Activated naive CD8-positive, alpha-beta T cell treated with anti-CD3 and anti-CD28 coated beads, Interleukin-2, amount 10 ng/mL, durations not matched to agents 7 days and 5 days (primary cell): ENCODE measurements around the gene MYH7B. TPM values are rescaled to one million over a fixed set of nuclear protein-coding genes. Genes with fewer than 3 reads are reported as not detected.

Experiments used
- ATAC-seq: fragments of 150-1000 bp; cut with Tn5 transposase; one replicate; pipeline ENCODE4 v1.10.0; 2021; ENCODE audit warnings: low read depth, moderate library complexity
- POLR2A ChIA-PET: fragments of 350-600 bp; sonication (Branson Sonifier 250); formaldehyde crosslinking; loops from one replicate; lab custom pipeline; 2021; ENCODE audit warnings: antibody characterized with exemption; lab: Charles Lee
- DNase-seq: peaks from one replicate; pipeline ENCODE4 v3.0.0; 2021
- H3K27ac Mint-ChIP-seq: one replicate; pipeline ENCODE4 v1.8.0; 2022; ENCODE audit warnings: mild to moderate bottlenecking, mixed read lengths
- H3K27me3 Mint-ChIP-seq: one replicate; pipeline ENCODE4 v1.8.0; 2022; ENCODE audit warnings: mild to moderate bottlenecking, moderate library complexity, mixed read lengths
- H3K36me3 Mint-ChIP-seq: one replicate; pipeline ENCODE4 v1.8.0; 2021; ENCODE audit warnings: mild to moderate bottlenecking, mixed read lengths
- H3K4me1 Mint-ChIP-seq: one replicate; pipeline ENCODE4 v1.8.0; 2021; ENCODE audit warnings: mixed read lengths
- H3K4me3 Mint-ChIP-seq: one replicate; pipeline ENCODE4 v1.8.0; 2022; ENCODE audit warnings: mild to moderate bottlenecking, moderate library complexity, mixed read lengths
- H3K9me3 Mint-ChIP-seq: one replicate; pipeline ENCODE4 v1.8.0; 2021; ENCODE audit warnings: mixed read lengths
- total RNA-seq, 2 experiments: library from RNA; stranded (reverse); gene quantifications; one replicate each; pipeline ENCODE4 v1.2.3, GENCODE V29; 2021

The MYH7B gene
- total RNA-seq, 2 experiments from 2014 or later, result 0.20 to 0.55 TPM

DNA sequence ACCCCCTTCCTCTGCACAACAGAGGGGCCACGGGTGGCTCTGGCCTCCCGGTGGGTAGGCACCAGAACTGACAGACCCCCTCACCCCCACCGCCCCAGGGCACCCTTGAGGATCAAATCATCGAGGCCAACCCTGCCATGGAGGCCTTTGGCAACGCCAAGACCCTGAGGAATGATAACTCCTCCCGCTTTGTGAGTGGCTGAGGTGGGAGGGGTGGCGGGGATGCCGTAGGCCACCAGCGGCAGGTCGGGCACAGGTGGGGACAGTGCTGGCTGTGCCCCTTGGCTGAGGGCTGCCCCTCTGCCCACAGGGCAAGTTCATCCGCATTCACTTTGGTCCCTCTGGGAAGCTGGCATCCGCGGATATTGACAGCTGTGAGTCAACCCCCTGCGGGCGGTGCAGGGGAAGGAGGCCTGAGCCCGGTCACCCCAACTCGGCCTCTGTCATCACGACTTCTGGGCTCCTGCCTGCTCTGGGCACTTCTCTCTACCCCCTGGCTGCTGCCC is 29.1 kb downstream of the MYH7B start:
- no peaks in the 10 kb centered on the region for H3K36me3 Mint-ChIP-seq
- peaks cover 2% of the 10 kb centered on the region for H3K4me1 Mint-ChIP-seq
- no peak overlapping the region for H3K4me3 Mint-ChIP-seq
- DNase-seq (no peak), ATAC-seq (no peak)
- peaks cover 9% of the 10 kb centered on the region for H3K27me3 Mint-ChIP-seq
- no peak overlapping the region for H3K27ac Mint-ChIP-seq
- POLR2A ChIA-PET, result interaction anchor here (1.5 kb wide), 1 partner anchor 109 kb away, joined by 4 read pairs; the partner anchor contains the start of gene ACSS2
- no peaks in the 10 kb centered on the region for H3K9me3 Mint-ChIP-seq

DNA sequence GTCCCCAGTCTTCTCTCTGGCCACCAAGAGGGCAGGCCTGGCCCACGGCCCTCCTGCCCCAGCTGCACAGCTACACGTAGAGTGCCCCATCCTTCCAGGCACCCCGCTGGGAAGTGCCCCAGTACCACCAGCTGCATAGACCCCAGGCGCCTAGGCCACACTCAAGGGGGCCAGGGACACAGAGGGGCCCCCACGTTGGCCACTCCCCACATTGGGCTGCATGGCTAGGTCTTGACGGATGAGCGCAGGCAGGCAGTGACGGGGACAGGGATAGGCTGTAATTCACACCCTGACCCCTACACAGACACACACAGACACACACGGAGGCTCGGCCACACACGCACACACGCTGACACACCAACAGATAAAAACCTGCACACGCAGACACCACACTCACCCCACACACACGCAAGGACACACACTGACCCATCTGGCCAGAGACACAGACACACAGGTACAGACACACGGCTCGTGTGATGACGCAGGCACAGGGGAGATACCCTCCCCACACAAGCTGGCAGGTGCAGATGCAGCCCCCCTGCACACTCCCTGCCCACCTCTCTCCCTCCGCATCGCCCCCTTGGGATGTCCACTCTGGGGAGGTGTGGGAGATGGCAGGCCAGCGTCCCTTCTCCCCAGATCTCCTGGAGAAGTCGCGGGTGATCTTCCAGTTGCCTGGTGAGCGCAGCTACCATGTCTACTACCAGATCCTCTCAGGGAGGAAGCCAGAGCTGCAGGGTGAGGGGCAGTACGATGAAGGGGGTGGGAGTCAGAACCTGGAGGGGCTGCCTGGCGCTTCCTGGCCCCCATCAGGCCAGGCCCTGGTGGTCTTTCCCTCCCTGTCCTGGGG is 30.0 kb downstream of the MYH7B start:
- H3K36me3 Mint-ChIP-seq, result no peaks in the 10 kb centered on the region
- no peak for DNase-seq
- ATAC-seq, result no peak
- H3K27me3 Mint-ChIP-seq, result peaks cover 9% of the 10 kb centered on the region
- no peak overlapping the region for H3K4me3 Mint-ChIP-seq
- POLR2A ChIA-PET, result interaction anchor here (0.6 to 1.5 kb wide), 2 partner anchors 110 to 1850 kb away, joined by 4 to 7 read pairs; partner anchors contain the start of gene ACSS2
- no peaks in the 10 kb centered on the region for H3K9me3 Mint-ChIP-seq
- H3K4me1 Mint-ChIP-seq, result peaks cover 2% of the 10 kb centered on the region
- H3K27ac Mint-ChIP-seq, result no peak overlapping the region

DNA sequence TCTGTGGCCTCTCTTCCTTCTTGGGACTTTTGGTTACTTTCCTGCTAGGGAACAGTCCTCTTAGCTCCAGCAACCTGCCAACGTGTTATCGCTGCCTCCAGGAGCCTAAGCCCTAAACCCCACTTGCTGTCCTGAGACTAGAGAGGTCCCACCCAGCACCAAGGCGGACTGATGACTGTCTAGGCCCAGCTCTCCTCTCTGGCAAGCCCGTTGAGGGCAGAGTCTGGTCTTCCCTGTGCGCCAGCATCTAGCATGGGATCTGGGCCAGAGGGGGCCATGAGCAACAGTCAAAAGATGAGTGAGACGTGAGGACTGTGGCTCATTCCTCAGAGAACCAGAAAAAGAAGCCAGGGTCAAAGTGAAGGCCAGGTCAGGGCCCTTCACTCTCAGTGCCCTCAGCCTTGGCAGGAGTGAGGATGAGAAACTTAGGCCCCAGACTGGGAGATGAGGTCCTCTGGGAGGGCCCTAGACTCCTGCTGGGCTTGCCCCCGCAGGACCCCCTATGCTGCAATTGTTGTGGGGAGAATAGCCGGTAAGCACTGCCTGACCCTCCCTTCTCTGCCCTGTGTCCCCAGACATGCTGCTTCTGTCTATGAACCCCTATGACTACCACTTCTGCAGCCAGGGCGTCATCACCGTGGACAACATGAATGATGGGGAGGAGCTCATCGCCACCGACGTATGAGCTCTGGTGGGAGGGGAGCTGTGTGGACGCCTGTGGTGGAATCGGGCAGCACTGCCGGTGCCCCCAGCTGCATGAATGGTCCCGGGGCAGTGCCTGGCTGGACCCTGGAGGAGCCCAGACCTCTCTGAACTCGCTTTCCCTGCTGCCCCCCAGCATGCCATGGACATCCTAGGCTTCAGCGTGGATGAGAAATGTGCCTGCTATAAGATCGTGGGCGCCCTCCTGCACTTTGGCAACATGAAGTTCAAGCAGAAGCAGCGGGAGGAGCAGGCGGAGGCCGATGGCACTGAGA is 30.9 kb downstream of the MYH7B start:
- no peak overlapping the region for H3K4me3 Mint-ChIP-seq
- POLR2A ChIA-PET, result interaction anchor here (1.5 kb wide), 1 partner anchor 111 kb away, joined by 4 read pairs; the partner anchor contains the start of gene ACSS2
- no peaks in the 10 kb centered on the region for H3K36me3 Mint-ChIP-seq
- peaks cover 7% of the 10 kb centered on the region for H3K27me3 Mint-ChIP-seq
- peaks cover 2% of the 10 kb centered on the region for H3K4me1 Mint-ChIP-seq
- no peaks in the 10 kb centered on the region for H3K9me3 Mint-ChIP-seq
- ATAC-seq (no peak), DNase-seq (no peak)
- H3K27ac Mint-ChIP-seq, result no peak overlapping the region

GRCh38 chr20:34987288-34988190 is 31.9 kb downstream of the MYH7B start:
- ATAC-seq (no peak), DNase-seq (no peak)
- Mint-ChIP-seq H3K4me1 (peaks cover 2% of the 10 kb centered on the region), H3K9me3 (no peaks in the 10 kb centered on the region), H3K4me3 (no peak overlapping the region), H3K36me3 (no peaks in the 10 kb centered on the region), H3K27ac (no peak overlapping the region), H3K27me3 (peaks cover 7% of the 10 kb centered on the region)
- POLR2A ChIA-PET, result no interaction called here

DNA sequence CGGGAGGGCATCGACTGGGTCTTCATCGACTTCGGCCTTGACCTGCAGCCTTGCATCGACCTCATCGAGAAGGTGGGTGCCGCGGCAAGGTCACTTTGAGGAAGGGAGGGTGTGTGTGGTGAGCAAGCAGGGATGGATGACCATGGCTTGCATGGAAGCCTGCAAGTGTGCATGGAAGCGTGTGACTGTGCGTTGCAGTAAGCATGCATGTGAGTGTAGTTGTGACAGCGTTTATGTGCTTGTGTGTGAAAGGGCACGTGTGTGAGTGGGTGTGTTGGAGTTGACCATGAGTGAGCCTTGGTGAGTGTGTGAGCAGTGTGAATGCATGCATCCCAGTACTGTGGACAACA is 32.5 kb downstream of the MYH7B start:
- ATAC-seq, result no peak
- no peaks in the 10 kb centered on the region for H3K9me3 Mint-ChIP-seq
- no peak overlapping the region for H3K4me3 Mint-ChIP-seq

GRCh38 chr20:34989118-34989517 is 33.5 kb downstream of the MYH7B start:
- Mint-ChIP-seq H3K36me3 (no peaks in the 10 kb centered on the region), H3K27ac (no peak overlapping the region), H3K27me3 (peaks cover under 1% of the 10 kb centered on the region), H3K9me3 (no peaks in the 10 kb centered on the region), H3K4me3 (no peak overlapping the region), H3K4me1 (peaks cover 2% of the 10 kb centered on the region)
- no peak for DNase-seq
- ATAC-seq, result no peak
- POLR2A ChIA-PET, result interaction anchor here (0.6 kb wide), 1 partner anchor 9 kb away, joined by 3 read pairs; no protein-coding TSS in a partner anchor

More for the DNA sequence above, 32.5 kb downstream of the MYH7B start:
- H3K4me1 Mint-ChIP-seq, result peaks cover 2% of the 10 kb centered on the region
- no peak for DNase-seq
- POLR2A ChIA-PET, result no interaction called here
- no peaks in the 10 kb centered on the region for H3K36me3 Mint-ChIP-seq
- peaks cover 6% of the 10 kb centered on the region for H3K27me3 Mint-ChIP-seq
- no peak overlapping the region for H3K27ac Mint-ChIP-seq

GRCh38 chr20:34989670-34990069 is 34.0 kb downstream of the MYH7B start:
- Mint-ChIP-seq H3K27ac (no peak overlapping the region), H3K36me3 (no peaks in the 10 kb centered on the region), H3K4me1 (peaks cover 2% of the 10 kb centered on the region), H3K27me3 (no peaks in the 10 kb centered on the region), H3K4me3 (no peak overlapping the region), H3K9me3 (no peaks in the 10 kb centered on the region)
- ATAC-seq (no peak), DNase-seq (no peak)
- POLR2A ChIA-PET, result interaction anchor here (0.6 kb wide), 1 partner anchor 9 kb away, joined by 3 read pairs; no protein-coding TSS in a partner anchor

DNA sequence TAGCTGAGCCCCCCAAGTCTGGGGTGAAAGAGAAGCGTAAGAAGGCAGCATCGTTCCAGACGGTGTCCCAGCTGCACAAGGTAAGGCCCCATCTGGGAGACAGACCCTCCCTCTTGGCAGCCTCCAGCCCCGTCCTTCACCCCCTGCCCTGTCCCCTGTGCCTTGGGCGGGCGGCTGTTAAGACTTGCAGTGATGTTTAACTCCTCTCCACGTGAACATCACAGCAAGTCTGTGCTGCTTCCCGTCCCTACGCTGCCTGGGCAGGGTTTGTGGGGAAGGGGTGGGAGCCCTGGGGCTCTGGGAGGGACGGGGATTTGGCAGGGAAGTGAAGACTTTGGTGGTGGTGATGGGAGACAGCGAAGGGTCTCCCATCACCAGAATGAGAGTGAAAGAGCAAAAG is 34.6 kb downstream of the MYH7B start:
- Mint-ChIP-seq H3K27ac (no peak overlapping the region), H3K9me3 (no peaks in the 10 kb centered on the region), H3K36me3 (no peaks in the 10 kb centered on the region), H3K4me3 (no peak overlapping the region), H3K4me1 (no peaks in the 10 kb centered on the region), H3K27me3 (no peaks in the 10 kb centered on the region)
- DNase-seq, result no peak
- ATAC-seq, result no peak
- POLR2A ChIA-PET, result no interaction called here

GRCh38 chr20:34990661-34991214 is 35.1 kb downstream of the MYH7B start:
- DNase-seq (no peak), ATAC-seq (no peak)
- no peaks in the 10 kb centered on the region for H3K4me1 Mint-ChIP-seq
- H3K4me3 Mint-ChIP-seq, result no peak overlapping the region
- POLR2A ChIA-PET, result no interaction called here
- H3K9me3 Mint-ChIP-seq, result no peaks in the 10 kb centered on the region
- H3K27ac Mint-ChIP-seq, result no peak overlapping the region
- no peaks in the 10 kb centered on the region for H3K36me3 Mint-ChIP-seq
- no peaks in the 10 kb centered on the region for H3K27me3 Mint-ChIP-seq

DNA sequence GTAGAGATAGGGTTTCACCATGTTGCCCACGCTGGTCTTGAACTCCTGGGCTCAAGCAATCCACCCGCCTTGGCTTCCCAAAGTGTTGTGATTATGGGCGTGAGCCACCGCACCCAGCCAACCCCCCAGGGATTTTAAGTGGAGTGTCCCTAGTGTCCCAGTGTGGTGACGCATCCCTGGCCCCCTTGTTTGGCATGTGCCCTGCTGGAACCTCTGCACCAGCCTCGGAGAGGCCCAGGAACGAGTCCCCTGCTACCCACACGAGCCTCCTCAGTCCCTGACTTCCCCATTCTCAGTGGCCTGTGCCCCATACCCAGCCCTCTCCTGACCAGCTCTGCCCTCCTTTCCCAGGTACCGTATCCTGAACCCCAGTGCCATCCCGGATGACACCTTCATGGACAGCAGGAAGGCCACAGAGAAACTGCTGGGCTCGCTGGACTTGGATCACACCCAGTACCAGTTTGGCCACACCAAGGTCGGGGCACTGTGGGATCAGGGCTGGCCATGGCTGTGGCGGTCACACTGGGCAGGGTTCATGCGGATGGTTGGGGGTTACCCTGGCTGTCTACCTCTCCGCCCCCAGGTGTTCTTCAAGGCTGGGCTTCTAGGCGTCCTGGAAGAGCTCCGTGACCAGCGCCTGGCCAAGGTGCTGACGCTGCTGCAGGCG is 37.2 kb downstream of the MYH7B start:
- no peaks in the 10 kb centered on the region for H3K27me3 Mint-ChIP-seq
- H3K4me3 Mint-ChIP-seq, result no peak overlapping the region
- DNase-seq (no peak), ATAC-seq (no peak)
- no peak overlapping the region for H3K27ac Mint-ChIP-seq
- H3K9me3 Mint-ChIP-seq, result no peaks in the 10 kb centered on the region
- H3K36me3 Mint-ChIP-seq, result peaks cover 6% of the 10 kb centered on the region
- POLR2A ChIA-PET, result no interaction called here
- peaks cover 3% of the 10 kb centered on the region for H3K4me1 Mint-ChIP-seq

DNA sequence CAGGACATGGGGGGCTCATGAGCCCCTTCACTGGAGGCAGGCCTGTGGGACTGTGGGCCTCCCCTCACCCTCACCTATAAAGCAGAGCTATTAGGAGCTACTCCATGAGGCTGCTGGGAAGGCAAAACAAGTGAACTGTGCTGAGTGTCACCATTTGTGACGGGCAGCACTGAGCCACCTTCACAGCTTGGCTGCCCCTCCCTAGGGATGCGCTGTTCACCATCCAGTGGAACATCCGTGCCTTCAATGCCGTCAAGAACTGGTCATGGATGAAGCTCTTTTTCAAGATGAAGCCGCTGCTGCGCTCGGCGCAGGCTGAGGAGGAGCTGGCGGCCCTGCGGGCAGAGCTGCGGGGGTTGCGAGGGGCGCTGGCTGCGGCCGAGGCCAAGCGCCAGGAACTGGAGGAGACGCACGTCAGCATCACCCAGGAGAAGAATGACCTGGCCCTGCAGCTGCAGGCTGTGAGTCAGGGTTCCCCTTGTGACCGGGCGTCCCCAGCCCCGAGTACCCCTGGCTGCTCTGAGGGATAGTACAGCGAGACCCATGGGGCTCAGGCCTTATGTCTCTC is 38.4 kb downstream of the MYH7B start:
- Mint-ChIP-seq H3K4me1 (peaks cover 4% of the 10 kb centered on the region), H3K4me3 (no peak overlapping the region), H3K27me3 (no peaks in the 10 kb centered on the region), H3K9me3 (no peaks in the 10 kb centered on the region), H3K27ac (no peak overlapping the region), H3K36me3 (peaks cover 9% of the 10 kb centered on the region)
- ATAC-seq (no peak), DNase-seq (no peak)
- POLR2A ChIA-PET, result no interaction called here
